Measurements from ENCODE around the gene ABHD1.

DNA sequence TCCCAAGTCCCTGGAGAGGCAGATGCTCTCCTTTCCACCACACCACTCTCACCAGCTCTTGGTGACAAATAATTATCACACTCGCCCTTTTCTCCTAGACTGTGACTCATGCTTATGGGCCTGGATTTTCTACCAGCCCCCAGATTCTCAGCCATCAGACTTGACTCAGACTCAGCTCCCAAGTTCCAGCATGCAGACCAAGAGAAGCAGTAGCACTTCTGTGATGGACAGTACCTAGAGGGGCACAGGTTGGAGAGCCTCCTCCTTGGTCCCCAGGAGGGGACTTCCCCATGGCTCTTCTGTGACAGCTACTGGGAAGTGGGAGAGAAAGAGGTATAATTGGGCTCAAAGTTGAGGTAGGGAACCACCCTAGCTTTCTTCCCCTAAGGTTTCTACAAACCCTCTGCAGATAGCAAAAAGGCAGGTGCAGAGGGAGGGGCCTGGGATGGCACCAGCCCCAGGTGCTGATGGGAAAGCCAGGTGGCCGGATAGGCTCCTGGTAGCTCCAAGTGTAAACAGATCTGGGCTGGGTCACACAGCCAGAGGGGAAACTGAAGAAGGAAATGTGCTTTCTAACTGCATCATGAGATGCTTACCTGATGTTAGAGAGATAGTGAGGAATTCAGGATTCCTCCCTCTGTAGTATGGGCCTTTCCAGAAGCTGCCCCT, 29.3 kb downstream of the ABHD1 start:
- TF ChIP-seq, protein P1, sequence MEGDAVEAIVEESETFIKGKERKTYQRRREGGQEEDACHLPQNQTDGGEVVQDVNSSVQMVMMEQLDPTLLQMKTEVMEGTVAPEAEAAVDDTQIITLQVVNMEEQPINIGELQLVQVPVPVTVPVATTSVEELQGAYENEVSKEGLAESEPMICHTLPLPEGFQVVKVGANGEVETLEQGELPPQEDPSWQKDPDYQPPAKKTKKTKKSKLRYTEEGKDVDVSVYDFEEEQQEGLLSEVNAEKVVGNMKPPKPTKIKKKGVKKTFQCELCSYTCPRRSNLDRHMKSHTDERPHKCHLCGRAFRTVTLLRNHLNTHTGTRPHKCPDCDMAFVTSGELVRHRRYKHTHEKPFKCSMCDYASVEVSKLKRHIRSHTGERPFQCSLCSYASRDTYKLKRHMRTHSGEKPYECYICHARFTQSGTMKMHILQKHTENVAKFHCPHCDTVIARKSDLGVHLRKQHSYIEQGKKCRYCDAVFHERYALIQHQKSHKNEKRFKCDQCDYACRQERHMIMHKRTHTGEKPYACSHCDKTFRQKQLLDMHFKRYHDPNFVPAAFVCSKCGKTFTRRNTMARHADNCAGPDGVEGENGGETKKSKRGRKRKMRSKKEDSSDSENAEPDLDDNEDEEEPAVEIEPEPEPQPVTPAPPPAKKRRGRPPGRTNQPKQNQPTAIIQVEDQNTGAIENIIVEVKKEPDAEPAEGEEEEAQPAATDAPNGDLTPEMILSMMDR (IDR thresholded peaks at IDR 0.05): no peak
- TF ChIP-seq POLR2A (IDR thresholded peaks at IDR 0.05): no peak
